Loucy (cell line): ENCODE results near the gene UNK.

Experiments used
- CTCF ChIP-seq: fragments of 200-600 bp; sonication (generic); conservative IDR thresholded peaks from 2 replicates; pipeline ENCODE4 v1.5.1; 2014; ENCODE audit warnings: mild to moderate bottlenecking, antibody characterized with exemption, low read length
- EZH2phosphoT487 ChIP-seq: fragments of 200-600 bp; IDR thresholded peaks from 2 replicates; pipeline ENCODE4 v1.6.1; 2018; ENCODE audit warnings: antibody characterized with exemption, mild to moderate bottlenecking, moderate library complexity, borderline replicate concordance

GRCh38 chr17:75774991-75775668 is 9.5 kb upstream of the UNK start:
- TF ChIP-seq CTCF, result no peak
- TF ChIP-seq EZH2phosphoT487, result no peak
